GM23338 (cell line): ENCODE measurements around the gene CNPY1. TPM values are rescaled to one million over a fixed set of nuclear protein-coding genes. Genes with fewer than 3 reads are reported as not detected.

Experiments
- ATAC-seq: fragments of 200-7000 bp; cut with Tn5 transposase; 3 replicates; pipeline ENCODE4 v1.9.1; 2020
- DNase-seq: peaks from one replicate; pipeline ENCODE4 v3.0.0-alpha.2; 2015; ENCODE audit warnings: low spot score
- H2AFZ ChIP-seq: fragments of 200-600 bp; sonication (generic); 2 replicates; pipeline ENCODE4 v1.8.0; 2016; ENCODE audit warnings: antibody characterized with exemption, mild to moderate bottlenecking, moderate library complexity
- H3F3A ChIP-seq: fragments of 200-600 bp; sonication (generic); replicated peaks from 2 replicates; pipeline ENCODE4 v1.8.0; 2017; ENCODE audit warnings: antibody characterized with exemption, mixed run types, low read depth
- H3K27ac ChIP-seq: fragments of 200-600 bp; sonication (generic); 2 replicates; pipeline ENCODE4 v1.6.1; 2016; ENCODE audit warnings: low read depth
- H3K27me3 ChIP-seq: fragments of 200-600 bp; sonication (generic); 2 replicates; pipeline ENCODE4 v1.8.0; 2016; ENCODE audit warnings: mild to moderate bottlenecking, mixed run types, moderate library complexity; ENCODE audit not compliant: insufficient read depth
- H3K36me3 ChIP-seq: fragments of 200-600 bp; sonication (generic); 2 replicates; pipeline ENCODE4 v1.8.0; 2016; ENCODE audit warnings: mild to moderate bottlenecking; ENCODE audit not compliant: insufficient read depth
- H3K4me1 ChIP-seq: fragments of 200-600 bp; sonication (generic); 2 replicates; pipeline ENCODE4 v1.8.0; 2016; ENCODE audit warnings: mild to moderate bottlenecking, moderate library complexity; ENCODE audit not compliant: insufficient read depth
- H3K4me2 ChIP-seq: fragments of 200-600 bp; sonication (generic); 2 replicates; pipeline ENCODE4 v1.7.1; 2017; ENCODE audit warnings: mixed run types
- H3K4me3 ChIP-seq: fragments of 200-600 bp; sonication (generic); 2 replicates; pipeline ENCODE4 v1.6.1; 2016; ENCODE audit warnings: mixed run types
- H3K79me2 ChIP-seq: fragments of 200-600 bp; sonication (generic); replicated peaks from 2 replicates; pipeline ENCODE4 v1.8.0; 2017; ENCODE audit warnings: mild to moderate bottlenecking; ENCODE audit not compliant: insufficient read depth
- H3K9me2 ChIP-seq: fragments of 200-600 bp; sonication (generic); 2 replicates; pipeline ENCODE4 v1.8.0; 2017; ENCODE audit not compliant: insufficient read depth
- H4K20me1 ChIP-seq: fragments of 200-600 bp; sonication (generic); replicated peaks from 2 replicates; pipeline ENCODE4 v1.8.0; 2017; ENCODE audit warnings: mild to moderate bottlenecking; ENCODE audit not compliant: insufficient read depth
- H3K27ac Mint-ChIP-seq: 2 replicates; pipeline ENCODE4 v1.8.0; 2020; ENCODE audit warnings: inconsistent platforms, mild to moderate bottlenecking, moderate library complexity, mixed read lengths
- H3K27me3 Mint-ChIP-seq: 3 replicates; pipeline ENCODE4 v1.8.0; 2022; ENCODE audit warnings: low read depth, mild to moderate bottlenecking, moderate library complexity, mixed read lengths, inconsistent platforms; ENCODE audit not compliant: insufficient read depth, poor library complexity
- H3K36me3 Mint-ChIP-seq: 3 replicates; pipeline ENCODE4 v1.8.0; 2021; ENCODE audit warnings: low read depth, mild to moderate bottlenecking, inconsistent platforms, moderate library complexity, mixed read lengths
- H3K4me1 Mint-ChIP-seq: 3 replicates; pipeline ENCODE4 v1.8.0; 2020; ENCODE audit warnings: mild to moderate bottlenecking, inconsistent platforms, mixed read lengths
- H3K4me3 Mint-ChIP-seq: 3 replicates; pipeline ENCODE4 v1.8.0; 2021; ENCODE audit warnings: moderate library complexity, mild to moderate bottlenecking, inconsistent platforms, mixed read lengths
- H3K9me3 Mint-ChIP-seq: 3 replicates; pipeline ENCODE4 v1.8.0; 2020; ENCODE audit warnings: moderate library complexity, mild to moderate bottlenecking, inconsistent platforms, mixed read lengths
- CREB1 ChIP-seq: fragments of 250-450 bp; sonication (Bioruptor Pico); IDR thresholded peaks from 2 replicates; pipeline ENCODE4 v1.5.0; 2020; ENCODE audit warnings: low read depth, mild to moderate bottlenecking, moderate library complexity
- CTCF ChIP-seq, 2 experiments: fragments of 200-600 bp in 1 of 2; sonication (generic) in 1 of 2; conservative IDR thresholded peaks; 2 replicates each; pipeline versions ENCODE4 v1.5.1 to v1.6.1; 2016 to 2017; ENCODE audit warnings: antibody characterized with exemption in 2 of 2, low read depth in 2 of 2, mild to moderate bottlenecking in 2 of 2, moderate library complexity in 1 of 2
- ETS1 ChIP-seq: IDR thresholded peaks from 2 replicates; pipeline ENCODE4 v1.6.1; 2016; ENCODE audit warnings: antibody characterized with exemption
- EZH2 ChIP-seq: fragments of 200-600 bp; sonication (generic); IDR thresholded peaks from one replicate; pipeline ENCODE4 v1.8.0; 2017; ENCODE audit warnings: antibody characterized with exemption, mild to moderate bottlenecking, low read depth; ENCODE audit not compliant: unreplicated experiment
- EZH2phosphoT487 ChIP-seq: fragments of 200-600 bp; sonication (generic); IDR thresholded peaks from one replicate; pipeline ENCODE4 v1.8.1; 2018; ENCODE audit warnings: antibody characterized with exemption; ENCODE audit not compliant: unreplicated experiment
- JUNB ChIP-seq: IDR thresholded peaks from one replicate; pipeline ENCODE4 v1.6.1; 2016; ENCODE audit warnings: antibody characterized with exemption; ENCODE audit not compliant: unreplicated experiment
- NANOG ChIP-seq: IDR thresholded peaks from 2 replicates; pipeline ENCODE4 v1.6.1; 2016; ENCODE audit warnings: antibody characterized with exemption, borderline replicate concordance
- POLR2AphosphoS5 ChIP-seq: IDR thresholded peaks from 2 replicates; pipeline ENCODE4 v1.6.1; 2016; ENCODE audit warnings: antibody characterized with exemption, low read depth
- REST ChIP-seq: IDR thresholded peaks from one replicate; pipeline ENCODE4 v1.6.1; 2018; ENCODE audit warnings: antibody characterized with exemption; ENCODE audit not compliant: unreplicated experiment
- STAT1 ChIP-seq: IDR thresholded peaks from one replicate; pipeline ENCODE4 v1.6.1; 2016; ENCODE audit warnings: antibody characterized with exemption; ENCODE audit not compliant: unreplicated experiment
- ZNF114 ChIP-seq: fragments of 250-450 bp; sonication (Bioruptor Pico); IDR thresholded peaks from 2 replicates; pipeline ENCODE4 v1.5.0; 2020; ENCODE audit warnings: mild to moderate bottlenecking, moderate library complexity
- ZNF331 ChIP-seq: fragments of 250-450 bp; sonication (Bioruptor Pico); IDR thresholded peaks from 2 replicates; pipeline ENCODE4 v1.5.0; 2020; ENCODE audit warnings: low read depth, mild to moderate bottlenecking, moderate library complexity
- polyA plus RNA-seq: library from polyadenylated mRNA; unstranded; fragments of >200 nt; fragmentation: Nextera tagmentation; extraction: Ambion mirVana; gene quantifications from 2 replicates; pipeline ENCODE4 v1.2.1, GENCODE V29; 2016
- total RNA-seq: library from RNA; depleted of rRNA; stranded (reverse); fragments of >200 nt; shearing (Covaris generic); gene quantifications from 2 replicates; pipeline ENCODE4 v1.2.3, GENCODE V29; 2014

The CNPY1 gene
- total and polyA plus RNA-seq, 2 experiments from 2014 or later = not detected

- H3K4me3 Mint-ChIP-seq = no peak overlapping the region
- Histone ChIP-seq H3K36me3 (no peaks in the 10 kb centered on the region), H3K4me2 (no peak overlapping the region), H3K79me2 (no peaks in the 10 kb centered on the region), H3K27ac (no peak overlapping the region), H3K9me2 (no peaks in the 10 kb centered on the region), H3K4me3 (no peak overlapping the region), H4K20me1 (no peaks in the 10 kb centered on the region), H3K27me3 (no peaks in the 10 kb centered on the region; the same call in 1 of the 2 replicates), H3F3A (no peaks in the 10 kb centered on the region), H3K4me1 (no peaks in the 10 kb centered on the region), H2AFZ (no peak overlapping the region)
- no peaks in the 10 kb centered on the region for H3K36me3 Mint-ChIP-seq
- ATAC-seq = no peak
- TF ChIP-seq NANOG (no peak), ETS1 (no peak), CTCF (conservative IDR thresholded peaks at IDR 0.05; ENCODE audit: low read depth in 2 of 2) (0 out of 4 replicates have a peak, but pooled peaks of 1 of the 2 experiments have one; percentile 9)
- no peak overlapping the region for H3K27ac Mint-ChIP-seq
- DNase-seq = no peak
- peaks cover 30% of the 10 kb centered on the region for H3K27me3 Mint-ChIP-seq
- no peaks in the 10 kb centered on the region; the same call in 2 of the 3 replicates for H3K4me1 Mint-ChIP-seq
- H3K9me3 Mint-ChIP-seq = peaks cover 17% of the 10 kb centered on the region
Observed at GRCh38 chr7:155524018-155524556, 22.3 kb downstream of the CNPY1 start.

GRCh38 chr7:155523168-155523675, 23.1 kb downstream of the CNPY1 start:
- Histone ChIP-seq H2AFZ (no peak overlapping the region), H3K4me2 (no peak overlapping the region), H3K36me3 (no peaks in the 10 kb centered on the region), H3K27ac (no peak overlapping the region), H4K20me1 (no peaks in the 10 kb centered on the region), H3K4me3 (no peak overlapping the region), H3K27me3 (peaks cover 5% of the 10 kb centered on the region; the same call in 1 of the 2 replicates), H3K79me2 (no peaks in the 10 kb centered on the region), H3K4me1 (no peaks in the 10 kb centered on the region), H3K9me2 (no peaks in the 10 kb centered on the region), H3F3A (no peaks in the 10 kb centered on the region)
- H3K36me3 Mint-ChIP-seq = no peaks in the 10 kb centered on the region
- DNase-seq (no peak), ATAC-seq (no peak)
- peaks cover 33% of the 10 kb centered on the region for H3K27me3 Mint-ChIP-seq
- H3K27ac Mint-ChIP-seq = no peak overlapping the region
- H3K9me3 Mint-ChIP-seq = peaks cover 17% of the 10 kb centered on the region
- H3K4me3 Mint-ChIP-seq = no peak overlapping the region
- H3K4me1 Mint-ChIP-seq = no peaks in the 10 kb centered on the region; the same call in 2 of the 3 replicates
- TF ChIP-seq ETS1 = no peak
- no peak for TF ChIP-seq EZH2phosphoT487
- no peak for TF ChIP-seq ZNF331 (CRISPR knock-in tag)
- TF ChIP-seq CTCF (conservative IDR thresholded peaks at IDR 0.05; ENCODE audit: low read depth in 2 of 2) = no peak
- TF ChIP-seq EZH2 = no peak
- no peak for TF ChIP-seq STAT1
- no peak for TF ChIP-seq POLR2AphosphoS5
- TF ChIP-seq REST = no peak
- TF ChIP-seq ZNF114 = no peak
- TF ChIP-seq NANOG = no peak
- TF ChIP-seq JUNB = no peak
- TF ChIP-seq CREB1 = no peak
